HG03196 (cell line): ENCODE results near the gene CC2D1A.

Source experiments
- ATAC-seq: cut with Tn5 transposase; IDR thresholded peaks from one replicate; pipeline ENCODE4 v1.9.1; 2021; ENCODE audit not compliant: unreplicated experiment

Gene CC2D1A

DNA sequence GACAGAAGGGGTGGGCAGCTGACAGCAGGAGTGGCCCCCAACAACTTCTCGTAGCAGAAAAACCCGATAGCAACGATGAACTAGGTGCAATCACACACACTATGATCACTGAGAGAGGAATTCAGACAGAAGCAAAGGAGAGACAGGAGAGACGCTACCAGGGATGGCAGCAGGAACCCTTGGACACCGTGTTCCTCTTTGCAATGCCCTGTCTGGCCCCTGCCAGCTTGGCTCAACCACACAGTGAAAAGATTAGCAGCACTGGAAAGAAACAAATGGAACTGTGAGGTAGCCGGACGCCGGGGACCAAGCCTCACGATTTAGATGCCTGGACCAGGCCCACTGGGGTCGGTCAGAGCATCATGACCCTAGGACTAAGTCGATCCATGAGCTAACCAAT lies 69.9 kb downstream of the CC2D1A start:
- ATAC-seq: no peak

DNA sequence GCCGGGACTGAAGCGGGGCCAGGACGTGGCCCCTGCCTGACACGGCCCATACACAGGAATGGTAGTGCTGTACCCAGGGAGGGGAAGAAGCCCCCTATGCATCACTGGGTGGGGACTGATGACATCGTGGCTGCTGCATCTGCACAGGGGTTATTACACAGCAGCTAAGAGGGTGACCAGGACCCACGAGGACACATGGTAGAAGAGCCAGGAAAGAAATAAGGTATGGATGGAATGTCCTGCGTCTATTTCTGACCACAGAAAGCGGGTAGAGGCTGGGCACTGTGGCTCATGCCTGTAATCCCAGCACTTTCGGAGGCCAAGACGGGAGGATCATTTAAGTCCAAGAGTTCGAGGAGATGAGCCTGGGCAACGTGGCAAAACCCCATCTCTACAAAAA lies 70.4 kb downstream of the CC2D1A start:
- ATAC-seq: no peak

- ATAC-seq: no peak
Measured at GRCh38 chr19:13977803-13978202, 71.8 kb downstream of the CC2D1A start.

DNA sequence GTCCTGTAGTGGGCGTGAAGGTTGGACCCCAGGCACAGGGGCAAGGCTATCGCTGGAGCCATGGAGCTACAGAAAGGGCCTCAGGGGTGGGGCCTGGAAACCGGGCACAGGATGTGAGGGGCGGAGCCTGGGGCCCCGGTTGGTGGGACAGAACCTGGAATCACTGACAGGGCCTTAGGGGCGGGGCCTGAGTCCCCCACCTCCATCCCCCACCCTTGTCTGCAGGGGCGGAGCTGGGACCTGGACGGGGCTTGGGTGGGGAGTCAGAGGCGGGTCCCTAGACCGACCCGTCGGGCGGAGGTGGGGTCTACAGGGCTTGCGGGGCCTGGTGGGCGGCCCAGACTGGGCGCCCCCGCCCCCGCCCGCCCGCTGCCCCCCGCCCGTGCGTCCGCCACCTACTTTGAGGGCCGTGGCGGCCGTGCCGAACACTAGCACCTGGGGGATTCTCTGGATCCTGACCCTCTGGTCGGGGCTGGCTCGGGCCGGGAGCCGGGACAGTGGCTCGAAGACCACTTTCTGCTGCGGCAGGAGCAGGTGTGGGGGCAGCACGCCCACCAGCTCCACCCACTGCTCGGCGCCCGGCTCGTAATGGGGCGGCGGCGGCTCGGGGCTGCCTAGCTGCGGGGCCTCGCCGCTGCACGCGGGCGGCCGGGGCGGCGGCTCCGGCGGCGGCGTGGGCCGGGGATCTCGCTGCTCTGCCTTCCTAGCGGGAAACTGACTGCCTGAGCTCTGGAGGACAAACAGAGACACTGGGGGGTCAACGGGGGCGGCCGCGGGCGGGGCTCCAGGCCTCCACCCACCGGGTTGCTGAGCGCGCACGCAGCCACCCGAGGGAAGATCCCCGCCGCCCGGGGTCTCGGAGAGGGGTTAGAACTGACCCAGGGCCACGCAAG lies 72.6 kb downstream of the CC2D1A start:
- ATAC-seq: no peak

DNA sequence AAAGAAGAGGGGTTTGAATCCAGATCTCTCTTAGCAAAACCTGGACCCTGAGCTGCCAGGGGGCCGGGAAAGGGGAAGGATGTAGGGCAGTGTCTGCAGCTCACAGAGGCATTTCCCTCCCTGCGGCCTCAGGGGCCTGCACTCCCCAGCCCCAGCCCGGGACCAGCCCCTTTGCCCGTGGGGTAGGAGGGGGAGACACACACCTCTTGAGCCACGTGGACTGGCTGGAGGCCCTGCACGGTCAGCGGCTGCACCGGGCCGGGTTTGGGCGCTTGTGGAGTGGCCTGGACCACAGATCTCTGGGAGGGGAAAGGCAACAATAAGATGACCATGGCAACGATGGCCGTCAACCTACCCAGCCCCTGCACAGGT lies 73.2 kb downstream of the CC2D1A start:
- no peak for ATAC-seq

- no peak for ATAC-seq
Measured at GRCh38 chr19:13979686-13980085, 73.7 kb downstream of the CC2D1A start.

GRCh38 chr19:13980340-13980739 lies 74.3 kb downstream of the CC2D1A start:
- ATAC-seq: no peak
